22Rv1 (cell line): Measurements from ENCODE around the gene MAD1L1.

Source experiments
- H3K27ac ChIP-seq: fragments of 450-650 bp; 2 replicates; pipeline ENCODE4 v1.5.1; 2017
- ZFX ChIP-seq: fragments of 450-650 bp; IDR thresholded peaks from 2 replicates; pipeline ENCODE4 v1.6.1; 2017; ENCODE audit warnings: antibody characterized with exemption, borderline replicate concordance
- TF ChIP-seq, protein P1 (sequence below): fragments of 450-650 bp; IDR thresholded peaks from 2 replicates; pipeline ENCODE4 v1.5.1; 2017; ENCODE audit warnings: mild to moderate bottlenecking

The MAD1L1 gene

GRCh38 chr7:2217716-2218443 lies 14.9 kb downstream of the MAD1L1 start:
- no peak for TF ChIP-seq ZFX
- TF ChIP-seq, protein P1, sequence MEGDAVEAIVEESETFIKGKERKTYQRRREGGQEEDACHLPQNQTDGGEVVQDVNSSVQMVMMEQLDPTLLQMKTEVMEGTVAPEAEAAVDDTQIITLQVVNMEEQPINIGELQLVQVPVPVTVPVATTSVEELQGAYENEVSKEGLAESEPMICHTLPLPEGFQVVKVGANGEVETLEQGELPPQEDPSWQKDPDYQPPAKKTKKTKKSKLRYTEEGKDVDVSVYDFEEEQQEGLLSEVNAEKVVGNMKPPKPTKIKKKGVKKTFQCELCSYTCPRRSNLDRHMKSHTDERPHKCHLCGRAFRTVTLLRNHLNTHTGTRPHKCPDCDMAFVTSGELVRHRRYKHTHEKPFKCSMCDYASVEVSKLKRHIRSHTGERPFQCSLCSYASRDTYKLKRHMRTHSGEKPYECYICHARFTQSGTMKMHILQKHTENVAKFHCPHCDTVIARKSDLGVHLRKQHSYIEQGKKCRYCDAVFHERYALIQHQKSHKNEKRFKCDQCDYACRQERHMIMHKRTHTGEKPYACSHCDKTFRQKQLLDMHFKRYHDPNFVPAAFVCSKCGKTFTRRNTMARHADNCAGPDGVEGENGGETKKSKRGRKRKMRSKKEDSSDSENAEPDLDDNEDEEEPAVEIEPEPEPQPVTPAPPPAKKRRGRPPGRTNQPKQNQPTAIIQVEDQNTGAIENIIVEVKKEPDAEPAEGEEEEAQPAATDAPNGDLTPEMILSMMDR, result no peak
- H3K27ac ChIP-seq, result no peak overlapping the region

DNA sequence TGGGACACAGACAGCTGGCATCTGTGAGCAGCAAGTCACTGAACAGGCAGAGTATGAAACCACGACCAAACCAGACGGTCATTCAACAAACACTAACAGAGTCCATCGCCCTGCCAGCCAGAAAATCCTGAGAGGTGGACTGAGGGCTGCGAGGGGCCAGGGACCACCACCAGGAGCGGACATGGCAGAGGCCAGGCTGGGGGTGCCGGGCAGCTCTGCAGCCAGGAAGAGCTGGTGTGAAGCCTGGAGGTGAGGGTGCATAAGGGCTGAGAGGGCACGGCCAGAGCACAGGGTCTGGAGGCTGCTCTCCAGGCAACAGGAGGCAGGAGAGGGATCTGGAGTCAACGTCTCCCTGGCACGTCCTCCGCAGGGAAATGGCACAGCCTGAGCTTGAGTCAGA lies 15.5 kb downstream of the MAD1L1 start:
- H3K27ac ChIP-seq, result no peak overlapping the region
- TF ChIP-seq, protein P1, result no peak
- TF ChIP-seq ZFX, result no peak

GRCh38 chr7:2215851-2216250 lies 16.9 kb downstream of the MAD1L1 start:
- no peak overlapping the region for H3K27ac ChIP-seq

DNA sequence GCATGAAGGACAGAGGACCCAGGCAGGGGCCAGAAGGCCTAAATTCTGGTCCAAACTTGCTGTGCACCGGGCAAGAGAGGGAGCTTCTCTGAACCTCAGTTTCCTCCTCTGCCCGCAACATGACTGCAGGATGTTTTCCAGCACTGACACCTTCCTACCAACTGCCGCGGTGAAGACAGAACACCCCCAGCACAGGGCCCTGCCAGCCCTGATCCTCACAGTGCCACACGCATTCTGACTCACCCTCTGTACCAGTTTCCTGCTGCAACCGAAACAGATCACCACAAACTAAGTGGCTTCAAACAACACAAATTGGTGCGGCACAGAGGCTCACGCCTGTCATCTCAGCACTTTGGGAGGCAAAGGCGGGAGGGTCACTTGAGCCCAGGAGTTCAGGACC lies 18.1 kb downstream of the MAD1L1 start:
- TF ChIP-seq, protein P1, result no peak
- no peak for TF ChIP-seq ZFX
- H3K27ac ChIP-seq, result no peak overlapping the region

More at GRCh38 chr7:2215851-2216250, 16.9 kb downstream of the MAD1L1 start:
- TF ChIP-seq, protein P1, result no peak
- TF ChIP-seq ZFX, result no peak

- TF ChIP-seq, protein P1, result no peak
- no peak for TF ChIP-seq ZFX
- H3K27ac ChIP-seq, result no peak overlapping the region
These were observed 19.1 kb downstream of the MAD1L1 start for GRCh38 chr7:2213551-2214215.

DNA sequence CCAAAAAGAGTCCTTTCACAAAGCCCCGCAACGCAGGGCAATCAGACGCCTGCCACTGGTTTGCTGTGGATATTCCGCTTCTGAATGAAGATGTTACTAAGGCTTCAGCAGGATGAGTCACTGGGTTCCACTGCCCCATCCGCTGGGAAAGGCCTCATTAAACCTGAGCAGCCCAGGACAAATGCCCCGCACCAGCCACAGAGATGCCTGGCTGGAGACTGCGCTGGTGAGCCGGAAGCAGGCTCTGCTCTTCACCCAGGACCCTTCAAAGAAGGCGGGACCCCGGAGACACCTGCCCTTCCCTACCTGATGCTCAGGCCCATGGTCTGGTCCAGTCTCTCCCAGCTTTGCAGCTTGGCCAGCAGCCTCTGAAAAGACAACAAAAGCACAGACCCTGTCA lies 19.8 kb downstream of the MAD1L1 start:
- no peak for TF ChIP-seq ZFX
- TF ChIP-seq, protein P1, result no peak
- H3K27ac ChIP-seq, result no peak overlapping the region

DNA sequence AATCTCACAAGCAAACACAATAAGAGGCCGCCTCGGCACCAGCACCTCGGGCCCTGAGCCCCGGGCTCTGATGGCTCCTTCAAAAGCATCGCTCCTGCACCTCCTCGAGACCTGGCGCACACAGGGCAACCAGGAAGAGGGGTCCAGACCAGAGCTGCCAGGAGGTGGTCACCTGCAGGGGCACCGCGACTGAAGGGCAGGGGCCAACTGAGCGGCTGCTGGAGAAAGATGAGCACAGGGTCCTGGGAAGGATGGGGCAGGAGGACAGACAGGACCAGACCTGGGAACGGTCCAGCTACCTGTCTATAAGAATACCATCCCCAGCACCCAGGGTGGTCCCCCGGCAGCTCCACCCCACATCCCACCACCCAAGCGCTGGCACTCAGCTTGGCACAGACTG lies 20.8 kb downstream of the MAD1L1 start:
- no peak for TF ChIP-seq ZFX
- TF ChIP-seq, protein P1, result no peak

More for the DNA sequence above, 20.8 kb downstream of the MAD1L1 start:
- no peak overlapping the region for H3K27ac ChIP-seq
